SU-DHL-6 (cell line): Measurements from ENCODE around the gene DAPL1.

Source experiments
- EZH2phosphoT487 ChIP-seq: fragments of 200-600 bp; sonication (generic), shearing (Covaris generic); conservative IDR thresholded peaks from 2 replicates; pipeline ENCODE4 v1.6.1; 2018; ENCODE audit warnings: mild to moderate bottlenecking, antibody characterized with exemption, low read length, moderate library complexity, mixed read lengths
- TF ChIP-seq, protein P1 (sequence below): fragments of 200-600 bp; sonication (generic); IDR thresholded peaks from one replicate; pipeline ENCODE4 v1.5.1; 2017; ENCODE audit warnings: antibody characterized with exemption, mild to moderate bottlenecking, low read length, moderate library complexity; ENCODE audit not compliant: insufficient read depth, poor library complexity, severe bottlenecking

GRCh38 chr2:158815658-158816057 lies 20.5 kb downstream of the DAPL1 start:
- TF ChIP-seq, protein P1, sequence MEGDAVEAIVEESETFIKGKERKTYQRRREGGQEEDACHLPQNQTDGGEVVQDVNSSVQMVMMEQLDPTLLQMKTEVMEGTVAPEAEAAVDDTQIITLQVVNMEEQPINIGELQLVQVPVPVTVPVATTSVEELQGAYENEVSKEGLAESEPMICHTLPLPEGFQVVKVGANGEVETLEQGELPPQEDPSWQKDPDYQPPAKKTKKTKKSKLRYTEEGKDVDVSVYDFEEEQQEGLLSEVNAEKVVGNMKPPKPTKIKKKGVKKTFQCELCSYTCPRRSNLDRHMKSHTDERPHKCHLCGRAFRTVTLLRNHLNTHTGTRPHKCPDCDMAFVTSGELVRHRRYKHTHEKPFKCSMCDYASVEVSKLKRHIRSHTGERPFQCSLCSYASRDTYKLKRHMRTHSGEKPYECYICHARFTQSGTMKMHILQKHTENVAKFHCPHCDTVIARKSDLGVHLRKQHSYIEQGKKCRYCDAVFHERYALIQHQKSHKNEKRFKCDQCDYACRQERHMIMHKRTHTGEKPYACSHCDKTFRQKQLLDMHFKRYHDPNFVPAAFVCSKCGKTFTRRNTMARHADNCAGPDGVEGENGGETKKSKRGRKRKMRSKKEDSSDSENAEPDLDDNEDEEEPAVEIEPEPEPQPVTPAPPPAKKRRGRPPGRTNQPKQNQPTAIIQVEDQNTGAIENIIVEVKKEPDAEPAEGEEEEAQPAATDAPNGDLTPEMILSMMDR = no peak
- TF ChIP-seq EZH2phosphoT487 = no peak
